HEK293 (cell line): Measurements from ENCODE around the gene TIMM44.

Experiments used
- RBAK ChIP-seq: fragments of 450-650 bp; formaldehyde crosslinking; IDR thresholded peaks from 2 replicates; pipeline ENCODE4 v1.5.1; 2016; ENCODE audit warnings: missing biosample characterization, missing genetic modification characterization
- SP2 ChIP-seq: fragments of 450-650 bp; formaldehyde crosslinking; IDR thresholded peaks from 2 replicates; pipeline ENCODE4 v1.5.1; 2016; ENCODE audit warnings: missing biosample characterization, missing genetic modification characterization
- SP3 ChIP-seq: fragments of 450-650 bp; formaldehyde crosslinking; IDR thresholded peaks from 2 replicates; pipeline ENCODE4 v1.5.1; 2016; ENCODE audit warnings: missing biosample characterization, missing genetic modification characterization
- TCF7L2 ChIP-seq: IDR thresholded peaks from 2 replicates; pipeline ENCODE4 v1.6.1; 2011; ENCODE audit warnings: low read depth, mild to moderate bottlenecking, inconsistent platforms, low read length, moderate library complexity, borderline replicate concordance
- YY2 ChIP-seq: fragments of 450-650 bp; formaldehyde crosslinking; IDR thresholded peaks from 2 replicates; pipeline ENCODE4 v1.5.1; 2016; ENCODE audit warnings: missing biosample characterization, missing genetic modification characterization
- ZBTB17 ChIP-seq: fragments of 450-650 bp; formaldehyde crosslinking; IDR thresholded peaks from 2 replicates; pipeline ENCODE4 v1.5.1; 2016; ENCODE audit warnings: missing biosample characterization, missing genetic modification characterization
- ZBTB20 ChIP-seq: fragments of 450-650 bp; formaldehyde crosslinking; IDR thresholded peaks from 2 replicates; pipeline ENCODE4 v1.5.1; 2016; ENCODE audit warnings: missing biosample characterization, missing genetic modification characterization
- ZBTB48 ChIP-seq: fragments of 450-650 bp; formaldehyde crosslinking; IDR thresholded peaks from 2 replicates; pipeline ENCODE4 v1.5.1; 2016; ENCODE audit warnings: missing biosample characterization, missing genetic modification characterization
- ZFHX2 ChIP-seq: fragments of 450-650 bp; formaldehyde crosslinking; conservative IDR thresholded peaks from 2 replicates; pipeline ENCODE4 v1.5.1; 2016; ENCODE audit warnings: missing biosample characterization, missing genetic modification characterization
- ZNF114 ChIP-seq: fragments of 450-650 bp; formaldehyde crosslinking; IDR thresholded peaks from 2 replicates; pipeline ENCODE4 v1.5.0; 2017; ENCODE audit warnings: missing biosample characterization, missing genetic modification characterization
- ZNF132 ChIP-seq: fragments of 450-650 bp; formaldehyde crosslinking; IDR thresholded peaks from 2 replicates; pipeline ENCODE4 v1.5.1; 2017; ENCODE audit warnings: missing biosample characterization, missing genetic modification characterization, borderline replicate concordance
- ZNF138 ChIP-seq: fragments of 450-650 bp; formaldehyde crosslinking; IDR thresholded peaks from 2 replicates; pipeline ENCODE4 v1.5.1; 2016; ENCODE audit warnings: missing biosample characterization, missing genetic modification characterization, borderline replicate concordance
- ZNF155 ChIP-seq: fragments of 450-650 bp; formaldehyde crosslinking; IDR thresholded peaks from 2 replicates; pipeline ENCODE4 v1.5.1; 2016; ENCODE audit warnings: missing biosample characterization, missing genetic modification characterization
- ZNF175 ChIP-seq: fragments of 450-650 bp; formaldehyde crosslinking; IDR thresholded peaks from 2 replicates; pipeline ENCODE4 v1.5.1; 2016; ENCODE audit warnings: missing biosample characterization, missing genetic modification characterization
- ZNF18 ChIP-seq: fragments of 450-650 bp; formaldehyde crosslinking; IDR thresholded peaks from 2 replicates; pipeline ENCODE4 v1.5.1; 2016; ENCODE audit warnings: missing biosample characterization, missing genetic modification characterization
- ZNF221 ChIP-seq: fragments of 450-650 bp; formaldehyde crosslinking; IDR thresholded peaks from 2 replicates; pipeline ENCODE4 v1.5.1; 2017; ENCODE audit warnings: missing biosample characterization, missing genetic modification characterization, borderline replicate concordance
- ZNF280D ChIP-seq: fragments of 450-650 bp; formaldehyde crosslinking; IDR thresholded peaks from 2 replicates; pipeline ENCODE4 v1.5.1; 2016; ENCODE audit warnings: missing biosample characterization, missing genetic modification characterization
- ZNF311 ChIP-seq: fragments of 450-650 bp; formaldehyde crosslinking; IDR thresholded peaks from 2 replicates; pipeline ENCODE4 v1.5.1; 2017; ENCODE audit warnings: missing biosample characterization, missing genetic modification characterization, borderline replicate concordance
- ZNF335 ChIP-seq: fragments of 450-650 bp; formaldehyde crosslinking; conservative IDR thresholded peaks from 2 replicates; pipeline ENCODE4 v1.5.1; 2016; ENCODE audit warnings: missing biosample characterization, missing genetic modification characterization
- ZNF37A ChIP-seq: fragments of 450-650 bp; IDR thresholded peaks from 2 replicates; pipeline ENCODE4 v1.5.1; 2018; ENCODE audit warnings: missing biosample characterization, missing genetic modification characterization
- ZNF501 ChIP-seq: fragments of 450-650 bp; formaldehyde crosslinking; IDR thresholded peaks from 2 replicates; pipeline ENCODE4 v1.5.1; 2016; ENCODE audit warnings: missing biosample characterization, missing genetic modification characterization
- ZNF558 ChIP-seq: fragments of 450-650 bp; formaldehyde crosslinking; IDR thresholded peaks from 2 replicates; pipeline ENCODE4 v1.5.1; 2016; ENCODE audit warnings: missing biosample characterization, missing genetic modification characterization
- ZNF623 ChIP-seq: fragments of 450-650 bp; formaldehyde crosslinking; IDR thresholded peaks from 2 replicates; pipeline ENCODE4 v1.5.1; 2016; ENCODE audit warnings: missing biosample characterization, missing genetic modification characterization
- ZNF645 ChIP-seq: fragments of 450-650 bp; formaldehyde crosslinking; IDR thresholded peaks from 2 replicates; pipeline ENCODE4; 2016; ENCODE audit warnings: missing biosample characterization, missing genetic modification characterization
- ZNF830 ChIP-seq: fragments of 450-650 bp; IDR thresholded peaks from 2 replicates; pipeline ENCODE4 v1.5.0; 2018; ENCODE audit warnings: missing biosample characterization, missing genetic modification characterization, low read depth, mild to moderate bottlenecking, moderate library complexity
- ZSCAN4 ChIP-seq: fragments of 450-650 bp; formaldehyde crosslinking; IDR thresholded peaks from 2 replicates; pipeline ENCODE4 v1.5.1; 2017; ENCODE audit warnings: missing biosample characterization, missing genetic modification characterization
- TF ChIP-seq, protein P1 (sequence below): fragments of 450-650 bp; formaldehyde crosslinking; IDR thresholded peaks from 2 replicates; pipeline ENCODE4 v1.5.1; 2017; ENCODE audit warnings: missing biosample characterization, missing genetic modification characterization

The TIMM44 gene

GRCh38 chr19:7944177-7944761 lies 803 bp upstream of the TIMM44 start (continued):
- TF ChIP-seq SP2 (tag by site-specific recombination) (no peak), ZNF175 (tag by site-specific recombination) (no peak), ZNF155 (no peak), ZFHX2 (peak; percentile 36), ZNF311 (tag by site-specific recombination) (no peak), ZNF18 (tag by site-specific recombination) (peak; percentile 97), ZBTB48 (tag by site-specific recombination) (no peak), SP3 (tag by site-specific recombination) (no peak), ZSCAN4 (tag by site-specific recombination) (no peak), ZNF830 (tag by site-specific recombination) (no peak), ZNF280D (tag by site-specific recombination) (peak; percentile 91), ZBTB20 (tag by site-specific recombination) (no peak), ZNF645 (tag by site-specific recombination) (no peak), ZNF501 (tag by site-specific recombination) (no peak; the same call in 1 of the 2 replicates), ZNF623 (tag by site-specific recombination) (no peak; the same call in 1 of the 2 replicates), ZNF558 (peak; percentile 68; the same call in 1 of the 2 replicates), ZNF114 (tag by site-specific recombination) (no peak), RBAK (tag by site-specific recombination) (no peak), ZNF335 (tag by site-specific recombination) (peak; percentile 35; the same call in 1 of the 2 replicates), ZNF37A (tag by site-specific recombination) (no peak), ZBTB17 (tag by site-specific recombination) (peak; percentile 57), YY2 (tag by site-specific recombination) (peak; percentile 59; the same call in 1 of the 2 replicates), ZNF132 (no peak), TCF7L2 (no peak), ZNF138 (no peak), ZNF221 (tag by site-specific recombination) (no peak)
- TF ChIP-seq, protein P1, sequence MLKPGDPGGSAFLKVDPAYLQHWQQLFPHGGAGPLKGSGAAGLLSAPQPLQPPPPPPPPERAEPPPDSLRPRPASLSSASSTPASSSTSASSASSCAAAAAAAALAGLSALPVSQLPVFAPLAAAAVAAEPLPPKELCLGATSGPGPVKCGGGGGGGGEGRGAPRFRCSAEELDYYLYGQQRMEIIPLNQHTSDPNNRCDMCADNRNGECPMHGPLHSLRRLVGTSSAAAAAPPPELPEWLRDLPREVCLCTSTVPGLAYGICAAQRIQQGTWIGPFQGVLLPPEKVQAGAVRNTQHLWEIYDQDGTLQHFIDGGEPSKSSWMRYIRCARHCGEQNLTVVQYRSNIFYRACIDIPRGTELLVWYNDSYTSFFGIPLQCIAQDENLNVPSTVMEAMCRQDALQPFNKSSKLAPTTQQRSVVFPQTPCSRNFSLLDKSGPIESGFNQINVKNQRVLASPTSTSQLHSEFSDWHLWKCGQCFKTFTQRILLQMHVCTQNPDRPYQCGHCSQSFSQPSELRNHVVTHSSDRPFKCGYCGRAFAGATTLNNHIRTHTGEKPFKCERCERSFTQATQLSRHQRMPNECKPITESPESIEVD, result no peak
